H1 (cell line): ENCODE measurements around the gene LCNL1. TPM values are rescaled to one million over a fixed set of nuclear protein-coding genes. Genes with fewer than 3 reads are reported as not detected.
A peak's percentile ranks its signal among the peaks of the same experiment; 100 is the strongest.

Experiments
- CTCF ChIA-PET: fragments of 300-600 bp; sonication (Branson Sonifier 250); formaldehyde crosslinking; loops from one replicate; lab custom pipeline; 2021; ENCODE audit not compliant: partially characterized antibody; lab: Charles Lee
- POLR2A ChIA-PET: fragments of 300-600 bp; sonication (Branson Sonifier 250); formaldehyde crosslinking; loops from one replicate; lab custom pipeline; 2021; ENCODE audit warnings: inconsistent platforms; ENCODE audit not compliant: partially characterized antibody; lab: Charles Lee
- DNase-seq, 2 experiments: peaks; one replicate each; pipeline versions ENCODE4 v3.0.0 to v3.0.0-alpha.2; 2010 to 2022; ENCODE audit warnings: low spot score in 2 of 2, low read depth in 1 of 2, mixed read lengths in 1 of 2
- FAIRE-seq: peaks from 2 replicates; lab custom pipeline; 2011; peaks lifted over from hg19 to GRCh38; lab: Jason Lieb, UNC
- H2AFZ ChIP-seq: 2 replicates; pipeline ENCODE4 v1.8.1; 2012; ENCODE audit warnings: low read length, inconsistent platforms
- H2AK5ac ChIP-seq: 2 replicates; pipeline ENCODE4 v1.6.1; 2013; ENCODE audit warnings: low read depth, low read length
- H2BK120ac ChIP-seq: replicated peaks from 2 replicates; pipeline ENCODE3; 2013; ENCODE audit warnings: low read depth, low read length, inconsistent platforms
- H2BK12ac ChIP-seq: 2 replicates; pipeline ENCODE4 v1.6.1; 2013; ENCODE audit warnings: low read depth, low read length
- H2BK15ac ChIP-seq: 2 replicates; pipeline ENCODE4 v1.6.1; 2013; ENCODE audit warnings: low read length
- H2BK20ac ChIP-seq: 2 replicates; pipeline ENCODE4 v1.6.1; 2013; ENCODE audit warnings: low read length
- H2BK5ac ChIP-seq: 2 replicates; pipeline ENCODE4 v1.6.1; 2013; ENCODE audit warnings: low read depth, low read length
- H3K14ac ChIP-seq: 2 replicates; pipeline ENCODE4 v1.6.1; 2013; ENCODE audit warnings: inconsistent platforms; ENCODE audit not compliant: insufficient read length
- H3K18ac ChIP-seq: 2 replicates; pipeline ENCODE4 v1.6.1; 2013; ENCODE audit warnings: low read length; ENCODE audit errors: extremely low read depth
- H3K23ac ChIP-seq: 2 replicates; pipeline ENCODE4 v1.6.1; 2013; ENCODE audit warnings: inconsistent platforms; ENCODE audit not compliant: insufficient read length
- H3K23me2 ChIP-seq: 2 replicates; pipeline ENCODE4 v1.6.1; 2013; ENCODE audit warnings: low read depth, low read length
- H3K27ac ChIP-seq: 2 replicates; pipeline ENCODE4 v1.6.1; 2011; ENCODE audit warnings: low read depth, low read length, inconsistent platforms
- H3K27me3 ChIP-seq, 4 experiments: replicated peaks in 1 of 4; 1 replicate in 1 of 4; 2 replicates in 3 of 4; pipeline versions ENCODE4 v1.6.1 to v1.8.1; 2011 to 2013; ENCODE audit warnings: low read length in 3 of 4, mild to moderate bottlenecking in 3 of 4, inconsistent platforms in 2 of 4, mixed read lengths in 2 of 4, moderate library complexity in 1 of 4; ENCODE audit not compliant: control insufficient read depth in 3 of 4, insufficient read depth in 3 of 4; ENCODE audit errors: extremely low read depth in 1 of 4
- H3K36me3 ChIP-seq, 4 experiments: 2 replicates each; pipeline versions ENCODE4 v1.6.1 to v1.8.1; 2011 to 2013; ENCODE audit warnings: mild to moderate bottlenecking in 4 of 4, low read length in 3 of 4, moderate library complexity in 2 of 4, control low read depth in 1 of 4, inconsistent platforms in 1 of 4; ENCODE audit not compliant: insufficient read depth in 4 of 4, control insufficient read depth in 2 of 4
- H3K4ac ChIP-seq: replicated peaks from 2 replicates; pipeline ENCODE3; 2013; ENCODE audit warnings: low read length, low read depth, mixed read lengths, inconsistent platforms; ENCODE audit not compliant: insufficient read length
- H3K4me1 ChIP-seq, 4 experiments: replicated peaks in 1 of 4; 1 replicate in 1 of 4; 2 replicates in 3 of 4; pipeline versions ENCODE4 v1.6.1 to v1.8.1; 2011 to 2013; ENCODE audit warnings: low read length in 3 of 4, inconsistent platforms in 2 of 4, mixed read lengths in 1 of 4; ENCODE audit not compliant: insufficient read depth in 4 of 4, control insufficient read depth in 3 of 4
- H3K4me2 ChIP-seq, 2 experiments: 2 replicates each; pipeline versions ENCODE4 v1.6.1 to v1.8.1; 2011 to 2013; ENCODE audit warnings: low read depth in 2 of 2, low read length in 2 of 2, control low read depth in 1 of 2, inconsistent platforms in 1 of 2, mild to moderate bottlenecking in 1 of 2; ENCODE audit not compliant: insufficient read depth in 1 of 2
- H3K4me3 ChIP-seq, 4 experiments: fragments of 200-600, 300-600 bp in 1 of 4; sonication (generic), shearing (Covaris generic), sonication (Bioruptor Twin) in 1 of 4; 2 replicates each; pipeline versions ENCODE4 v1.5.1 to v1.8.1; 2011 to 2016; ENCODE audit warnings: low read length in 4 of 4, low read depth in 3 of 4, control low read depth in 2 of 4, inconsistent platforms in 2 of 4, mild to moderate bottlenecking in 2 of 4, mixed read lengths in 1 of 4, moderate library complexity in 1 of 4; ENCODE audit not compliant: insufficient read depth in 2 of 4; ENCODE audit errors: extremely low read depth in 1 of 4
- H3K56ac ChIP-seq: replicated peaks from 2 replicates; pipeline ENCODE3; 2013; ENCODE audit warnings: low read depth, mild to moderate bottlenecking, mixed read lengths, low read length, inconsistent platforms; ENCODE audit not compliant: insufficient read length
- H3K79me1 ChIP-seq: 2 replicates; pipeline ENCODE4 v1.6.1; 2013; ENCODE audit warnings: low read depth, low read length, control low read depth
- H3K79me2 ChIP-seq, 2 experiments: 2 replicates each; pipeline versions ENCODE4 v1.6.1 to v1.8.1; 2012 to 2013; ENCODE audit warnings: low read length in 2 of 2, mild to moderate bottlenecking in 2 of 2, inconsistent platforms in 1 of 2; ENCODE audit not compliant: insufficient read depth in 2 of 2, control insufficient read depth in 1 of 2
- H3K9ac ChIP-seq, 4 experiments: replicated peaks in 1 of 4; 1 replicate in 1 of 4; 2 replicates in 3 of 4; pipeline versions ENCODE4 v1.6.1 to v1.8.1; 2011 to 2013; ENCODE audit warnings: low read depth in 3 of 4, low read length in 3 of 4, control low read depth in 2 of 4, mild to moderate bottlenecking in 2 of 4, moderate library complexity in 2 of 4, inconsistent platforms in 1 of 4; ENCODE audit errors: extremely low read depth in 1 of 4
- H3K9me3 ChIP-seq, 2 experiments: 2 replicates each; pipeline versions ENCODE4 v1.6.1 to v1.8.1; 2012 to 2013; ENCODE audit warnings: mild to moderate bottlenecking in 2 of 2, moderate library complexity in 2 of 2, control low read depth in 1 of 2, inconsistent platforms in 1 of 2, low read depth in 1 of 2, low read length in 1 of 2, mixed read lengths in 1 of 2; ENCODE audit not compliant: insufficient read depth in 2 of 2
- H4K20me1 ChIP-seq, 2 experiments: replicated peaks in 1 of 2; 2 replicates each; pipeline versions ENCODE3 to v1.8.1; 2011 to 2013; ENCODE audit warnings: inconsistent platforms in 2 of 2, low read length in 2 of 2, mild to moderate bottlenecking in 1 of 2; ENCODE audit not compliant: insufficient read depth in 2 of 2, control insufficient read depth in 1 of 2
- H4K5ac ChIP-seq: 2 replicates; pipeline ENCODE4 v1.6.1; 2013; ENCODE audit warnings: low read length, low read depth, mixed read lengths, inconsistent platforms; ENCODE audit not compliant: insufficient read length
- H4K8ac ChIP-seq: 2 replicates; pipeline ENCODE4 v1.8.0; 2013; ENCODE audit warnings: mild to moderate bottlenecking, moderate library complexity, low read length, inconsistent platforms; ENCODE audit not compliant: insufficient read depth; ENCODE audit errors: extremely low read depth
- H4K91ac ChIP-seq: replicated peaks from 2 replicates; pipeline ENCODE3; 2013; ENCODE audit warnings: low read length, mixed read lengths, inconsistent platforms; ENCODE audit not compliant: insufficient read length
- ASH2L ChIP-seq: fragments of 200-600, 300-600 bp; sonication (generic); IDR thresholded peaks from one replicate; pipeline ENCODE4 v1.7.1; 2017; ENCODE audit warnings: low read length
- CTBP2 ChIP-seq: IDR thresholded peaks from 2 replicates; pipeline ENCODE4 v1.7.0; 2011; ENCODE audit warnings: borderline replicate concordance, mild to moderate bottlenecking, moderate library complexity, mixed read lengths, low read length; ENCODE audit not compliant: insufficient read depth, insufficient read length
- EP300 ChIP-seq, 2 experiments: IDR thresholded peaks; 1 replicate in 1 of 2; 2 replicates in 1 of 2; pipeline ENCODE4 v1.6.1; 2011 to 2012; ENCODE audit warnings: low read depth in 2 of 2, low read length in 2 of 2, mild to moderate bottlenecking in 2 of 2, borderline replicate concordance in 1 of 2, inconsistent platforms in 1 of 2, moderate library complexity in 1 of 2
- KDM4A ChIP-seq: IDR thresholded peaks from one replicate; pipeline ENCODE4 v1.7.1; 2012; ENCODE audit warnings: low read depth, mild to moderate bottlenecking, moderate library complexity, low read length, inconsistent platforms; ENCODE audit not compliant: severe bottlenecking
- KDM5A ChIP-seq: fragments of 200-600 bp; IDR thresholded peaks from 2 replicates; pipeline ENCODE4 v1.7.1; 2012; ENCODE audit warnings: mild to moderate bottlenecking, low read length, inconsistent platforms, mixed read lengths
- MAFK ChIP-seq: IDR thresholded peaks from 2 replicates; pipeline ENCODE4 v1.6.1; 2012; ENCODE audit warnings: low read depth, mild to moderate bottlenecking, improper control_type of control experiment, low read length
- NANOG ChIP-seq: IDR thresholded peaks from 2 replicates; pipeline ENCODE4 v1.6.1; 2011; ENCODE audit warnings: low read length, low read depth, mild to moderate bottlenecking, inconsistent platforms; ENCODE audit not compliant: insufficient read depth, poor library complexity, severe bottlenecking
- PHF8 ChIP-seq: fragments of 200-600 bp; sonication (generic); conservative IDR thresholded peaks from 2 replicates; pipeline ENCODE4 v1.7.1; 2012; ENCODE audit warnings: low read depth, mild to moderate bottlenecking, inconsistent platforms, low read length, moderate library complexity
- SP1 ChIP-seq: IDR thresholded peaks from 2 replicates; pipeline ENCODE4 v1.6.1; 2011; ENCODE audit warnings: low read depth, low read length
- SP2 ChIP-seq: IDR thresholded peaks from 2 replicates; pipeline ENCODE4 v1.6.1; 2012; ENCODE audit warnings: mild to moderate bottlenecking, low read length, inconsistent platforms
- TEAD4 ChIP-seq: IDR thresholded peaks from 2 replicates; pipeline ENCODE4 v1.6.1; 2012; ENCODE audit warnings: low read depth, low read length, inconsistent platforms, mixed read lengths
- USF2 ChIP-seq: IDR thresholded peaks from 2 replicates; pipeline ENCODE4 v1.6.1; 2011; ENCODE audit warnings: low read length, improper control_type of control experiment
- WGBS, 2 experiments: shearing (Covaris generic) in 1 of 2; methylation state at CpG; one replicate each; pipeline versions ENCODE4 v1.1.6 to v1.1.7; 2013 to 2015; ENCODE audit warnings: low lambda C conversion rate in 2 of 2, mixed read lengths in 2 of 2, inconsistent platforms in 1 of 2, low coverage in 1 of 2, missing lambda C conversion rate in 1 of 2; ENCODE audit not compliant: insufficient replicate concordance in 2 of 2, insufficient coverage in 1 of 2, insufficient read length in 1 of 2; ENCODE audit errors: extremely low coverage in 1 of 2, missing lambda C conversion rate in 1 of 2; 5-methylcytosine and 5-hydroxymethylcytosine counted together
- polyA plus RNA-seq, 7 experiments: library from polyadenylated mRNA; depleted of rRNA in 3 of 7; stranded (reverse) in 5 of 7; unstranded in 2 of 7; fragments of >200 nt in 5 of 7; fragments of 200-250 nt in 2 of 7; gene quantifications; 1 replicate in 5 of 7; 2 replicates in 1 of 7; 4 replicates in 1 of 7; pipeline versions ENCODE4 v1.2.1 to v1.2.3, GENCODE V29; 2011 to 2013; ENCODE audit warnings: missing spikeins in 2 of 7, mixed read lengths in 2 of 7
- total RNA-seq: library from RNA; stranded (reverse); fragmentation: NEBNext Ultra II Directional; extraction: Animal tissue kit (Norgen Biotek cat#: 25700); gene quantifications from 2 replicates; pipeline ENCODE4 v1.2.1, GENCODE V29; 2021

The LCNL1 gene
- total and polyA plus RNA-seq, 2 of the 8 experiments (the other 6 are each of a cell fraction or from before 2014, with no cell fraction given), result 0.11 TPM; not detected in 1

GRCh38 chr9:136977223-136977622 is 5.6 kb upstream of the LCNL1 start, which contains the start of gene PTGDS:
Gene PTGDS, plus strand, starts transcription at chr9:136977504. Its CDS starts 75 bp downstream, at chr9:136977579.
- no peak within 1 kb of the TSS; the same call in 1 of the 2 replicates for H2BK5ac ChIP-seq
- H3K23me2 ChIP-seq, result peaks cover 8% of the 10 kb centered on the region; the same call in 1 of the 2 replicates
- H2BK120ac ChIP-seq, result peak within 1 kb of the TSS; percentile 33
- H3K23ac ChIP-seq, result no peak within 1 kb of the TSS
- no peaks in the 10 kb centered on the region for H3K36me3 ChIP-seq
- no peak within 1 kb of the TSS for H4K5ac ChIP-seq
- peak within 1 kb of the TSS; percentile 54 for H4K91ac ChIP-seq
- no peaks in the 10 kb centered on the region for H3K79me1 ChIP-seq
- peak within 1 kb of the TSS; percentile 80; the same call in 1 of the 2 replicates for H2BK12ac ChIP-seq
- no peak within 1 kb of the TSS for H2BK15ac ChIP-seq
- H2AK5ac ChIP-seq, result peak within 1 kb of the TSS; percentile 39; the same call in 1 of the 2 replicates
- peaks cover 0 to 5% (median 2%) of the 10 kb centered on the region in 4 experiments; a peak in 2 of 7 replicates for H3K27me3 ChIP-seq
- H3K27ac ChIP-seq, result no peak within 1 kb of the TSS
- H4K20me1 ChIP-seq, result peaks cover 0 to 2% of the 10 kb centered on the region in 2 experiments
- no peak within 1 kb of the TSS for H3K56ac ChIP-seq
- POLR2A ChIA-PET, result no interaction called here
- DNase-seq, result no peak
- peak within 1 kb of the TSS; percentile 43 to 73 (median 52) for H3K4me3 ChIP-seq
- 87% methylated on average over 9 of the region's 10 CpGs; no CpG with 5 or more reads in 1 of the 2 experiments for WGBS, 2 experiments
- H2AFZ ChIP-seq, result no peak within 1 kb of the TSS
- peak within 1 kb of the TSS; percentile 25 for H4K8ac ChIP-seq
- FAIRE-seq, result no peak
- H2BK20ac ChIP-seq, result no peak within 1 kb of the TSS
- no peaks in the 10 kb centered on the region for H3K79me2 ChIP-seq
- CTCF ChIA-PET, result interaction anchor here (0.6 to 5.6 kb wide), 11 partner anchors 9 to 128 kb away, joined by 3 to 45 read pairs (median 18); partner anchors contain the start of genes ABCA2, CLIC3 and PAXX
- no peak within 1 kb of the TSS for H3K14ac ChIP-seq
- peaks cover 0 to 12% (median 5%) of the 10 kb centered on the region in 4 experiments; a peak in 5 of 7 replicates for H3K4me1 ChIP-seq
- peak within 1 kb of the TSS; percentile 38 for H3K4ac ChIP-seq
- H3K4me2 ChIP-seq, result peak within 1 kb of the TSS; percentile 69 to 91
- peak within 1 kb of the TSS in 1 of 4 experiments; percentile 34; a peak in 2 of 7 replicates for H3K9ac ChIP-seq
- H3K9me3 ChIP-seq, result no peaks in the 10 kb centered on the region
- H3K18ac ChIP-seq, result peak within 1 kb of the TSS; percentile 78
- TF ChIP-seq SP1 (no peak), PHF8 (no peak), MAFK (no peak), KDM5A (no peak), NANOG (no peak), CTBP2 (no peak), KDM4A (no peak), EP300 (IDR thresholded peaks at IDR 0.05; ENCODE audit: borderline replicate concordance in 1 of 2, low read depth in 2 of 2, low read length in 2 of 2) (no peak), ASH2L (no peak), USF2 (no peak), TEAD4 (no peak), SP2 (no peak)
